ENCODE measurements around the gene OPN4.
"Not testable (repeated sequence)": the region's sequence is repeated elsewhere in the genome, so short reads cannot be mapped to it uniquely, and the experiment has no call there.

Gene OPN4, protein sequence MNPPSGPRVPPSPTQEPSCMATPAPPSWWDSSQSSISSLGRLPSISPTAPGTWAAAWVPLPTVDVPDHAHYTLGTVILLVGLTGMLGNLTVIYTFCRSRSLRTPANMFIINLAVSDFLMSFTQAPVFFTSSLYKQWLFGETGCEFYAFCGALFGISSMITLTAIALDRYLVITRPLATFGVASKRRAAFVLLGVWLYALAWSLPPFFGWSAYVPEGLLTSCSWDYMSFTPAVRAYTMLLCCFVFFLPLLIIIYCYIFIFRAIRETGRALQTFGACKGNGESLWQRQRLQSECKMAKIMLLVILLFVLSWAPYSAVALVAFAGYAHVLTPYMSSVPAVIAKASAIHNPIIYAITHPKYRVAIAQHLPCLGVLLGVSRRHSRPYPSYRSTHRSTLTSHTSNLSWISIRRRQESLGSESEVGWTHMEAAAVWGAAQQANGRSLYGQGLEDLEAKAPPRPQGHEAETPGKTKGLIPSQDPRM

DNA sequence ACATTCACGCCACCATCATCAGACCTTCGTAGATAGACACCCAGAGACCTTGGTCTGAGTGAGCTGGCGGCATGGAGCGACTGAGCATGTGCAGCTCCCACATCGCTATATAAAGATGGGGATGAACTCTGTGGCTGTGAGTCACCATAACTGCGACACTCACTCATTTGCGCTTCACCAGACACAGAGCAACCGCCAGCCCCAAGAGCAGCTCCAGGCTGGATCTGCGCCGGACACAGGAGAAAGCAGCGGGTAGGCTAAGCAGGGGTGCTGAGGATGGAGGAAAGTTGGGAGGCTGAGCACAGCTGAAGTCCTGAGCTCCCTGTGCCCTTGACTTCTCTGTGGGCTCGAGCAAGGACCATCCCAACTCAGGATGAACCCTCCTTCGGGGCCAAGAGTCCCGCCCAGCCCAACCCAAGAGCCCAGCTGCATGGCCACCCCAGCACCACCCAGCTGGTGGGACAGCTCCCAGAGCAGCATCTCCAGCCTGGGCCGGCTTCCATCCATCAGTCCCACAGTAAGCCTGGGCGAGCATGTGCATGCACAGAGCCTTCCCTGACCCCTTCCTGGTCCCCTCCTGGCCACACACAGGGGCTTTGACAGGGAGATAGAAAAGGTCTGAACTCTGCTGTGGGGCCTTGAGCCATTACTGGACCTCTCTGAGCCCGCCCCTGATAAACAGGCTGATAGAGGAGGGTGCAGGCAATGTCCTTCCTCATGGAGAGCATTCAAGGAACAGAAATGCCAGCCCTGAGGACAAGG lies at the start of gene OPN4:
TSS of gene OPN4 (plus strand) at position 137 of the 762 bp plus-strand sequence. CDS start at position 374, 237 bp downstream.
- DNase-seq: no peak

DNA sequence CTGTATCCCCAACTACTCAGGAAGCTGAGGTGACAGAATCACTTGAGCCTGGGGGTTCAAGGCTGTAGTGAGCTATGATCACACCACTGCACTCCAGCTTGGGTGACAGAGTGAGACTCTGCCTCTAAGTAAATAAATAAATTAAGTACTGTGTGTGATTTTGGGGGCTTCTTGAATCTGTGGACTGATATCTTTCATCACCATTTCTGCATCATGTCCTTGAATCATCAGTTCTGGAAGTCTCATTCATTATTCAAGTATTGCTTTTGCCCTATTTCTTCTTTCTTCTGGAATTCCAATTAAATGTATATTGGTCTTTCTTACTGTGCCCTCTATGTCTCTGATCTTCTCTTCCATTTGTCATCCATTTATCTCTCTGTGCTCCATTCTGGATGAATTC lies 46.7 kb upstream of the OPN4 start:
- no peak for DNase-seq

DNA sequence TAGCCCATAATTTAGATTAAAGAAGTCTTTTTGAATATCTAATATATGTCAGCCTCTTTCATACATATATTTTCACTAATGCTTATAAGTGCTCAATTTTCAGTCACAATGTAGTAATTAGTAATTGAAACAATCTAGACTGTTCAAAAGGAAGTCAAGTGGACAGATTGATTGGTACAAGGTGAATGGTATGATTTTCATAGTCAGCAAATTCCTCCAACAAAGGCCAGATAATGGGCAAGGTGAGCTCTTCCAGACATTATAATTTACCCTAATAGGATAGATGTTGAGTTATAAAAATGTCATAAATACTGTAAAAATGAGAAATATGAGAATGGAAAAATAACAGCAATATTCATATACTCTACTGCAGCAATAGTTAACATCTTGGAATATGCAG lies 44.4 kb upstream of the OPN4 start:
- DNase-seq: no peak

DNA sequence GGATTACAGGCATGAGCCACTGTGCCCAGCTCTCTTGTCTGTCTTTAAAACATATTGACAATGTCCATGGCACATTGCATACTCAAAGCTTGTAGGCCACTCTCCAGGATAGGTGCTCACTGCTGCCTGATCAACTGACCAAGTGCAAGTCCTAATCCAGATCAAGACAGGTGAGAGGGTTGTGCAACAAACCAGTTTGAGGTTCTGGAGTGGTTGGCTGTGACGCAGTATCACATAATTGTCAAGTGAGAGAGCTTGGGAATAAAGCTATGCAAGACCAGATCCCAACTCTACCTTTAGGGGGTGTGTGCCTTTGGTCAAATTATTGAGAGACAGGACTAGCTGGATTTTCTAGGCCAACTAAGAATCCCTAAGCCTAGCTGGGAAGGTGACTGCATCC lies 43.0 kb upstream of the OPN4 start:
- DNase-seq: no peak

DNA sequence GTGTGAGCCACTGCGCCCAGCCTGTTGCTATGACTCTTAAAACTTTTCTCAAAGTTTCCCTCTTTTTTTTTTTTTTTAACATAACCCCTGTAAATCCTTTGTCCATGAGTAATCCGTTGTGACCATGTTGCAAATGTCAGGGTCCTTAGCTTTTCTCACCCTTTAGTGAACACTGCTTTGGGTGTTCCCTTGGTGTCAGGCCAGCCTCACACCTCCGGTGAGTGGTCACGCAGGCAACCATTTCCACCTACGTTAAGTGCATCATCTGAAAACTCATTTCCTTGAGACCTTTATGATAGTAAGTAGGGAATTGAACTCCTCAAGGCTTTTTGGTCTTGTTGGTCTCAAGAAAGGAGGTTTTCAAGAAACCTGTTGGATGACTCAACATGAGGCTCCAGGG lies 41.3 kb upstream of the OPN4 start:
- DNase-seq: no peak

DNA sequence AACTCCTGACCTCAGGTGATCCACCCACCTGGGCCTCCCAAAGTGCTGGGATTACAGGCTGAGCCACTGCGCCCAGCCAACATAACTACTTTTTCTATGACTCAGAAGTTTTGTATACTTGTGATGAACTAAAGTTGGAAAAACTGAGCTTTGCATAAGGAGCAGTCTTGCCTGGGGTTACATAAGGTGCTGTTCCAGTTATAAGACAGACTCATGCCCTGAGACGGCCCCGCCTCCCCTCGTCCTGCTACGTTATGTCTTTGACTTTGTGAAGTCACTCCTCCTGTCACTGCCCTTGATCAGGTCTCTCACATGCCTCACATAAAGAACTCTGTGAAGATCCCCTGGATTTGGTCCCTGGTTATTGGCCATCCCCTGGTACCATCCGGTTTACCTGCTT lies 40.4 kb upstream of the OPN4 start:
- no peak for DNase-seq

DNA sequence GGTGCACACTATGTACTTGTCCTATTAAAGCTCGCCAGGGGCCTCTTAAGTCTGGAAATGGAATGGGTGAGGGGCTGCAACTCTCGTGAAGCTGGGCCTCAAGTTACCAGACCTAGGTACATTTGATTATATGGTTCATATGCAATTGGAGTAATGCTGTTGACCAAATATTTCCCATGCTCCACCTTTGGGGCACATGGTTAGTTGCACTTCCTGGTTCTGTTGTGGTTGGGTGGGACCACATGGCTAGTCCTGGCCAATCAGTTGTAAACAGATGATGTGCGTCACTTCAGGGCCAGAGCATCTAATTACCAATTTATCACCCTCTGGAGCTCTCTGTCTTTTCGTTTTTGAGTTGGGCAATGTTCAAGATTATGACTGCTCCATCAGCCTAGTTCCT lies 39.5 kb upstream of the OPN4 start:
- DNase-seq: no peak

DNA sequence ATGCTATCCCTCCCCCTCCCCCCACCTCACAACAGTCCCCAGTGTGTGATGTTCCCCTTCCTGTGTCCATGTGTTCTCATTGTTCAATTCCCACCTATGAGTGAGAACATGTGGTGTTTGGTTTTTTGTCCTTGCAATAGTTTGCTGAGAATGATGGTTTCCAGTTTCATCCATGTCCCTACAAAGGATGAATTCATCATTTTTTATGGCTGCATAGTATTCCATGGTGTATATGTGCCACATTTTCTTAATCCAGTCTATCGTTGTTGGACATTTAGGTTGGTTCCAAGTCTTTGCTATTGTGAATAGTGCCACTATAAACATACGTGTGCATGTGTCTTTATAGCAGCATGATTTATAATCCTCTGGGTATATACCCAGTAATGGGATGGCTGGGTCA lies 37.1 kb upstream of the OPN4 start:
- not testable (repeated sequence) for DNase-seq

DNA sequence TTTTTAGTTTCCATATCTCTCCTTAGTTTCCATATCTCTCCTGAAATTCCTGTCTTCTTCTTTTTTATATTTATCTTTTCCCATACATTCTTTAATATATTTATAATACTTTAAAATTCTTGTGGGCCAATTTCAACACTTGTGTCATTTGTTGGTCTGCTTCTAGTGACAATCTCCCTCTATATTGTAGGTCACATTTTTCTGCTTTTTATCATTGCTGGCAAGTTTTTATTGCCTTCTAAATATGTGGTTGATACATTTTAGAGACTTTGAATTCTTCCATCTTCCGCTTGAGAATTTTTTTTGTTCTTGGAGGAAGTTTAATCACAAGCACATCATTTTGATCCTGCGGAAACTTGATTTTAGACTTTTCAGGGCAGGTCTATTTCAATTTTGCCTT lies 26.0 kb upstream of the OPN4 start:
- no peak for DNase-seq

DNA sequence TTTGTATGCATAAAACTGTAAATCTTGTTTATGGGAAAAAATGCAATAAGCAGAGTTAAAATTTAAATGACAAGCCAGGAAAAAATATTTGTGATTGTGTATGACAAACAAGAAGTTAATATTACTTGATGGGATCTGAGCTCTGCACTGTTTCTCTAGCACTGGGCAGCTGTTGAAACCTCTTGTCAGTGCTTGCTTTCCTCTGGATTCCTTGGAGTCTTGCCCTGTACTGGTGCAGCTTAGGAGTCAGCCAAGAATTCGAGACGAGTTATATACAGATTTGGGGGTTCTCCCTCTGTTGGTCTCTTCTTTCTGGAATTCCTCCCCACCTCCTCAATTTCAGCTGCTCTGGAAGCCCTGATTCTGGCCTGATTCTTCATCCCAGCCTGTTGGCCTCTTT lies 24.3 kb upstream of the OPN4 start:
- no peak for DNase-seq

DNA sequence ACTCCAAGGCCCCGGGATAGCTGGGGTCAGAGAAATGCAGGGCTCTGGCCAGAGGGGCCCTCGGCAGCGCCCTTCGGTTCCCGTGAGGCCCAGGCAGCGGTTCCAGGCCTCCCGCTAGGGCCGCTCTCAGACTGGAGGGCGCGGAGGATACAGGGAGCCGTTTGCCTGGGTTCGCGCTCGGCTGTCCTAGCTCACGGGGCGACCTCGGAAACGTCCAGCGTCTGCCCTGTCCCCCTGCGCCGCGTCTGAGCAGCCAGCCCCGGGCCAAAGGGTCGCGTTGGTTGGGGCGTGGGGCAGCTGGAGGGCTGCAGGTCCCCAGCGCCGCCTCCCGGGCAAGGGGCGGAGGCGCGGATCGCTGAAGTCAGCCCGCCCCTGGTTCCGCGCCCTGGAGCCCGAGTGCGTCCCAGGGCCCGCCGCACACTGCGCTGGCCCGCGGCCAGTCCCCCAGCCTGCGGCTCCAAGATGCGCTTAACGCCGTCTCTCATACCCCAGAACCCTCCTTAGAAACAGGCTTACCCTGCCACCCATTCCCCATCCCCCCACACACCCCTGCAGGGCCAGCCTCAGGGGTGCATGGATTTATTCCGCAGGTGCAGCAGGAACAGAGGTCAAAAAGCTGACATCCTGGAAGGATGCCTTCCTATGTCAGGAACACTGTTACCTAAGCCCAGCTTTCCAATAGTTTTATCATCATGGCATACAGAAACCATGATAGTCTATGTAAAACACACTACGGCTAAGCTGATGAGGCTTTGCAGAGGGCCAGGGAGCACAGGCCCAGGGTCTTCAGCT lies 22.1 kb upstream of the OPN4 start:
- DNase-seq: peak; percentile 19

DNA sequence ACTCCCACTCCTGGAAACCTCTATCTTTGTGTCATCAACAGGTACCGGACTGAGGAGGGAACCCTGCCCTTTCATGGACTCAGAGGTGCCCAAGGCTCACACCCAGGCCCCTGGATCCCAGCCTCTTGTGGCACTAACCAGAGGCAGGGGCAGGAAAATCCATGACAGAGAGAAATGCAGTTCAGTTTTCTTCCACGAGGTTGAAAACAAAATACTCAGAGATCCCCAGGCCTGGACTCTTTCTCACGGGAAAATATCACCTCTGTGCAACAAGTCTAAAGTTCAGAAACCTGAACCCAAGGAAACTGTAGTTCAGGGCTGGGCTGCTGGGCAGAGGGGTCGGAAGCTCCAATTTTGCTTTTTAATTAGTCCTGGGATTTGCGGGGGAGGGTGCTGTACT lies 21.4 kb upstream of the OPN4 start:
- no peak for DNase-seq

DNA sequence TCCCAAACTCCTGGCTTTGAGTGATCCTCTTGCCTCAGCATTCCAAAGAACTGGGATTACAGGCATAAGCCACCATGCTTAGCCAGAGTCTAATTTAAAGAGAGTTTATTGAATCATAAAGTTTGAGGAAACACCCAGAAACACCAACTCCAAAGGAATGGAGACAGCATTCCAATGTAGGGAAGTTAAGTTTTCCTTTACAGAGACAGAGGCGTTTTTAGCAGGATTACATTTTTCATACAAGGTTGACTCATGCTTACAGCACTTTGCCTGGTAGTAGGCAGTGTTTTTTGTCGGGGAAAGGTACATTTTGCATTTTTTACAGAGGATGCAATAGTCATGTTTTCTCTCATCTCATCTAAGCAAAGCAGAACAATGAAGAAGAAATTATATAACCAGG lies 18.9 kb upstream of the OPN4 start:
- DNase-seq: no peak

DNA sequence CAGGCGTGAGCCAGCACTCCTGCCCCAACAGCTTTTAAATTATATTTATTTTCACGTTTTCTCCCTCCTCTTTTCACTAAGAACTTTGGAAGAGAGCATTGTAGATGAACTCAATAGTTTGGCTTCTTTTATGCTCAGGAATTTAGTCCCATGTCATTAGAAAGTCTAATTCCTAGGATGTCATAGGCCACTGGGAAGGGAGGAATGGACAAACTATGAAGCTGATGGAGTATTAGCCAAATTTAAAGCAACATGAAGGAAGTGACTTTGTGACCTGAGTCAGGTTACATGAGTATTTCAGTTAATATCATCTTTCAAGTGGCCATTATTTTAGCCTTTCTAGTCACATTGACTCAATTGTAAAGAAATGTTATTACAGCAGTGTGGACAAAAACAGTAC lies 18.0 kb upstream of the OPN4 start:
- DNase-seq: no peak

DNA sequence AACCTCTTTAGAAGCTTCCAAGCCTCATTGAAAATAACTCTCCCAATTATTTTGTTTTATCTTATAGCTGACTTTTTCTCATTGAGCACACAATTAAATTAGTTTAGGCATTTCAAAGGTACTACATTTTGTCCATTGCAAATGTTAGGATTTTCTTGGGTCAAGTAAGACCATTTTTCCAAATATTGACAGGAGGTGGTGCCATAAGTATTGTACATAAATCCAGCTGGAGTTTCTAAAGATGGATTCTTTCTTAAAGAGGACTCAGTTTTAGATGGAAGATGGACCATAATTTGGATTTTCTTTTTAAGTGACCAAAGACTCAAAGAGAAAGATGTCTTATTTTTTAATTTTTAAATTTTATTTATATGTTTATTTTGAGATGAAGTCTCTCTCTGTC lies 12.3 kb upstream of the OPN4 start:
- no peak for DNase-seq

DNA sequence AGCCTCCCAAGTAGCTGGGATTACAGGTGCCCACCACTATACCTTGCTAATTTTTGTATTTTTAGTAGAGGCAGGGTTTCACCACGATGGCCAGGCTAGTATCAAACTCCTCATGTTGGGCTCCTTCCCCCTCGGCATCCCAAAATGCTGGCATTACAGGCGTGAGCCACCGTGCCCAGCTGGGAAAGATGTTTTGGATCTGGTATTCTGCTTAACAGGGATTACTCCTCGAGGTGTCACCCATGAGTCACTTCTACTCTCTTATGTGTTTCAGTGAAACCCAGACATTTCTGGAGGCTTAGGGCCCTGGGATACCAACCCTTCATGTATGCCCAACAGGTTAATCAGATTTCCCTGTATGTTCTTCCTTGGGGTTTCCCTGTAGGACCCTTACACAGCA lies 11.8 kb upstream of the OPN4 start:
- DNase-seq: no peak

DNA sequence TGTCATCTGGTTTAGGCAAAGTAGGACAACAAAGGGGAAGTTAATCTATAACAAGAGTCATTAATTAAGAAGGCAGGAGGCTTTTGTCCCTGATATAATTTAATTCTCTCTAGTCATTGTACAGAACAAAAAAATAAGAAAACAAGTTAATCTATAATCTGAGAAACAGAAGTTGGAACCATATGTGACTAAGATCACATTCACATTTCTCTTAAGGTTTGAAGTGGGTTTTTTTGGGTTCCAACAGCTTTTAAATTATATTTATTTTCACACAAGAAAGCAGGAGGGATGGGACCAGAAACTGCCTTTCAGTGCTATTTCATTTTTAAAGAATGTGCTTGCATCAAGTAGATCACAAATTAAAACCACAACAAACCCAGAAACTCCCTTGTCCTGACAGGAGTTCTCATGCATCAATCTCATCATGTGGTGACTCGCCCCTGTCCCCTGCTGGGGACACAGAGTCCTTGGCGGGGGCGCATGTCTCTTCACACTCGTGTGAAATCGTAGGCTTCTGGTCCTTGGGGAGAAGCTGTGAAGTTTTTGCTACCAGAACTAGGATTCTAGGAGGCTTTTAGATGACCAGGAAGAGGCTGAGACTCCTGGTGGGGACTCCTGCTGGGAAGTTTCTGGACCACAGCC lies 10.1 kb upstream of the OPN4 start:
- DNase-seq: peak; percentile 33

DNA sequence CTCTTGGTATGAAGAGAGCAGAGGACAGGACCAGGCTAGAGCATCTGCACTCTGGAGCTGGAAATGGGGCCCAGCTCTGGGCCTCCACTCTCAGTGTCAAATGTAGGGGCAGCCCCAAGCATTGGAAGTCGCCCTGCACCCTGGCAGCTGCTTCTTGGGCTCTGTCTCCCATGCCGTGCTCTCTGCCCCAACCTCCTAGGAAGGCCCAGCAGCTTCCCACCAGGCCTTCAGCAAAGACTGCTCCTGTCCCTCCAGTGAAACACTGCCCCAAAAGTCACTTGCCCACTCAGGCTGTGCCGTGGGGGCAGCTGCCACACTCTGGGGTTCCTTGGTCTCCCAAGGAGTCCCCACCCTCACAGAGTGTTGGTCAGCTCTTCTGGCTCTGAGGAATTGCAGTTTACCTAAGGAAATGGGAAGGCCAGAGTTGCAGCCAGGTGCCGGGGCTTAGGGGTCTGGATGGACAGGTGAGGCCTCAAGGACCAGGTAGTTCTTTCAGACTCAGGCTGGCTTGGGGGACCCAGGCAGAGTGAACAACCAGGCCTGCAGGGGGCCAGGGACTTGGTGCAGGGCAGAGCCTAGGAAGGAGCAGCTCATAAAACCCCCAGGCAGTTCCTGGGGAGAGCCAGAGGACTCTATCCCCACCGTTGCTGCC lies 9.4 kb upstream of the OPN4 start:
- DNase-seq: no peak

DNA sequence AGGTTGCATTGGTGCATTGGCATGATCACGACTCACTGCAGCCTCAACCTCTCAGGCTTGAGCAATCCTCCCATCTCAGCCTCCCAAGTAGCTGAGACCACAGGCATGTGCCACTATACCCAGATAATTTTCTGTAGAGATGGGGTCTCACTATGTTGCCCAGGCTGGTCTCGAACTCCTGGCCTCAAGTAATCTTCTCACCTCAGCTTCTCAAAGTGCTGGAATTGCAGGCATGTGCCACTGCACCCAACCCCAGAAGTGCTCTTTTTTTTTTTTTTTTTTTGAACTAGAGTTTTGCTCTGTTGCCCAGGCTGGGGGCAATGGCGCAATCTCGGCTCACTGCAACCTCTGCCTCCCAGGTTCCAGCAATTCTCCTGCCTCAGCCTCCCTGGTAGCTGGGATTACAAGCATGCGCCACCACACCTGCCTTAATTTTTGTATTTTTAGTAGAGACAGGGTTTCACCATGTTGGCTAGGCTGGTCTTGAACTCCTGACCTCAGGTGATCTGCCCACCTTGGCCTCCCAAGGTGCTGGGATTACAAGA lies 8.7 kb upstream of the OPN4 start:
- DNase-seq: not testable (repeated sequence)

DNA sequence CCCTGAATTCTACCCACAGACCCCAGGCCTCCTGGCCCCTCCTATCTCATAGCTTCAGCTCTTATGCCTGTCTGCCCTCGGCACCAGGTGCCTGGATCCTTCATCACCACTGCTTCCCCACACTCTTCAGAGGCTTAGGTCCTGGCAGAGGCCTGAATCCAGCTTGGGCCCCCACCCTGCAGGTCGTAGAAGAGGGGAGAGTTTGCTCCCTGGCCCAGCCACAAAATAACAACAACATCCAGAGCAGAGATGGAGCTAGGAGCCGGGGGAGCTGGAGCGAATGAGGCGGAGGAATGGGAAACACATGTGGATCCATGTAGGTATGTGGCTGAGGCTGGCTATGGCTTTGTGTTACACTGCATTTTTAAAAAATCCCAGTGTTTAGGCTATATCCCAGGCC lies 7.8 kb upstream of the OPN4 start:
- no peak for DNase-seq

DNA sequence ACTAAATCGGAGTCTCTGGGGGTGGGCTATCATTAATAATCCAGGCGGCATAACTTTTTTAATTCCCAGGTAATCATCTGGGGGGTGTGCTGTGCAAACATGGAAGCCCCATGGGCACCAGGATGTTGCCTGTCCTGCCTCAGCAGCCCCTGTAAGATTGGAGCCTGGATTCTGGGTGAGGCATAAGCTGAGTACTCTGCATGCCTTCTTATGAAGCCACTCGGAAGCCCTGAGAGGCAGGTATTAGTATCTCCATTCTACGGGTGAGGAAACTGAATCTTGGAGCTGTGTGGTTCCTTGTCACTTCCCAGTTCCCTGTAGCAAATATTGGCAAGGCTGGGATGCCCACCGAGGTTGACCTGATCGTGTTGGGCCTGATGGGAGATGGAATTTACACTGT lies 7.4 kb upstream of the OPN4 start:
- no peak for DNase-seq
